ENCODE measurements around the gene CFAP97D1. TPM values are rescaled to one million over a fixed set of nuclear protein-coding genes. Genes with fewer than 3 reads are reported as not detected.

Gene CFAP97D1
- not detected in 2 replicates for total RNA-seq (2014; rRNA removed; shearing (Covaris generic))
- total RNA-seq (2022) = not detected in 2 replicates
- not detected for Bru-seq, nascent RNA
- BruChase-seq, experiment 1, labeled RNA remaining after a 6-hour chase = not detected
- not detected for BruChase-seq, experiment 2, labeled RNA remaining after a 2-hour chase
- long read RNA-seq = 0 reads

DNA sequence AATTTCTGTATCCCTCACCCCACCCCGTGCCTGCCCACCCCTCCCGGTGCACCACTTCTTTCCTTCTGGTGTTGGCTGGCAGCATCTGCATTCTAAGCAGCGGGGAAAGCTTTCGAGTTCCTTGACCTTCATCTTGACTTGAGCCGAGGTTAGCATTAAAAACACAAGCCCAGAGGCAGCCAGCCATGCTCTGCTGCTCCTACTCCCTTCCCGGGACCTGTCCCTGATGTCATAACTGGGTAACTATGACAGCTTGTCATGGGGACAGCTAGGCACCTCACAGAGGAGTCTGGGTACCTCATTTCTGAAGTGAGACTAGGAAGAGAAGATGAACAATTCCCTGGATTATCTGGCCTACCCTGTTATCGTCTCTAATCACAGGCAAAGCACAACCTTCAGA, at the start of gene CFAP97D1:
Gene CFAP97D1 (plus strand): TSS at position 301 of the 400 bp plus-strand sequence. CDS start 28 bp downstream, at position 329.
- Histone ChIP-seq H3K36me3 (ENCODE audit: insufficient read depth, low read length) (no peaks in the 10 kb centered on the region), H3K9me3 (ENCODE audit: low read length) (no peaks in the 10 kb centered on the region), H3K4me1 (ENCODE audit: insufficient read depth, low read length, poor library complexity, severe bottlenecking) (peaks cover 13% of the 10 kb centered on the region), H4K20me1 (ENCODE audit: insufficient read depth, low read length) (no peaks in the 10 kb centered on the region), H2AFZ (ENCODE audit: low read length) (peak within 1 kb of the TSS; percentile 93), H3K4me3 (ENCODE audit: low read depth, low read length, poor library complexity, severe bottlenecking) (peak within 1 kb of the TSS; percentile 96), H3K27ac (ENCODE audit: low read depth, low read length, poor library complexity, severe bottlenecking) (no peak within 1 kb of the TSS), H3K79me2 (ENCODE audit: insufficient read depth, low read depth, low read length) (no peaks in the 10 kb centered on the region), H3K4me2 (ENCODE audit: low read length) (peak within 1 kb of the TSS; percentile 99), H3K9me2 (ENCODE audit: insufficient read depth, low read length) (no peaks in the 10 kb centered on the region)
- TF ChIP-seq EZH2phosphoT487 (IDR thresholded peaks at IDR 0.05; ENCODE audit: borderline replicate concordance, low read depth, low read length) = no peak
- TF ChIP-seq, protein P1, sequence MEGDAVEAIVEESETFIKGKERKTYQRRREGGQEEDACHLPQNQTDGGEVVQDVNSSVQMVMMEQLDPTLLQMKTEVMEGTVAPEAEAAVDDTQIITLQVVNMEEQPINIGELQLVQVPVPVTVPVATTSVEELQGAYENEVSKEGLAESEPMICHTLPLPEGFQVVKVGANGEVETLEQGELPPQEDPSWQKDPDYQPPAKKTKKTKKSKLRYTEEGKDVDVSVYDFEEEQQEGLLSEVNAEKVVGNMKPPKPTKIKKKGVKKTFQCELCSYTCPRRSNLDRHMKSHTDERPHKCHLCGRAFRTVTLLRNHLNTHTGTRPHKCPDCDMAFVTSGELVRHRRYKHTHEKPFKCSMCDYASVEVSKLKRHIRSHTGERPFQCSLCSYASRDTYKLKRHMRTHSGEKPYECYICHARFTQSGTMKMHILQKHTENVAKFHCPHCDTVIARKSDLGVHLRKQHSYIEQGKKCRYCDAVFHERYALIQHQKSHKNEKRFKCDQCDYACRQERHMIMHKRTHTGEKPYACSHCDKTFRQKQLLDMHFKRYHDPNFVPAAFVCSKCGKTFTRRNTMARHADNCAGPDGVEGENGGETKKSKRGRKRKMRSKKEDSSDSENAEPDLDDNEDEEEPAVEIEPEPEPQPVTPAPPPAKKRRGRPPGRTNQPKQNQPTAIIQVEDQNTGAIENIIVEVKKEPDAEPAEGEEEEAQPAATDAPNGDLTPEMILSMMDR (conservative IDR thresholded peaks at IDR 0.05; ENCODE audit: low read length) = no peak
- BruUV-seq (replicated peaks) = no TSS peak
- CTCF ChIA-PET (ENCODE audit: unreplicated experiment) = no interaction called here
- no peak for DNase-seq (ENCODE audit: low spot score)
- POLR2A ChIA-PET = no interaction called here
- intact Hi-C loops (cut with micrococcal nuclease; ENCODE audit: unreplicated experiment) = no loop called here

DNA sequence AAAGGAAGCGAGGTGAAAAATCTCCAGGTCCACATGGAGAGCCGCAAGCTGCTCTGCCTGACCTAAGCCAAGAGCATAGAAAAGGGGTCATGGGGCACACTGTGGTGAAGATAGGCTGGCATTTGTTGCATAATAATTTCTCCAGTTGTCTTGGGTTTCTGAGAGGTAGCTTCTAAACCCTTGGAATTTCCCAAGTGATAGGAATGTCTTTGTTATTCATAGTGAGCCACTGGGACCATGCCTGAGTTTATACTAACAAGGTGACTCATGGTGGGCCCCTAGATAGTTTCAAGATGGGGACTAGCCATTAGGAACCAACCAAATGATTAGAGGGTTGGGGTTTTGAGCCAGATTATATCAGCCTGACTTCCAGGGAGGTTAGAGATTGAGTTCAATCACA, 47.3 kb upstream of the CFAP97D1 start:
- Histone ChIP-seq H3K4me1 (ENCODE audit: insufficient read depth, low read length, poor library complexity, severe bottlenecking) (no peaks in the 10 kb centered on the region), H3K36me3 (ENCODE audit: insufficient read depth, low read length) (no peaks in the 10 kb centered on the region), H3K9me2 (ENCODE audit: insufficient read depth, low read length) (no peaks in the 10 kb centered on the region), H4K20me1 (ENCODE audit: insufficient read depth, low read length) (no peaks in the 10 kb centered on the region), H2AFZ (ENCODE audit: low read length) (no peak overlapping the region), H3K79me2 (ENCODE audit: insufficient read depth, low read depth, low read length) (no peaks in the 10 kb centered on the region), H3K4me2 (ENCODE audit: low read length) (no peak overlapping the region), H3K4me3 (ENCODE audit: low read depth, low read length, poor library complexity, severe bottlenecking) (no peak overlapping the region), H3K9me3 (ENCODE audit: low read length) (no peaks in the 10 kb centered on the region), H3K27ac (ENCODE audit: low read depth, low read length, poor library complexity, severe bottlenecking) (no peak overlapping the region)
- no peak for DNase-seq (ENCODE audit: low spot score)
- POLR2A ChIA-PET = no interaction called here
- no peak for TF ChIP-seq EZH2phosphoT487 (IDR thresholded peaks at IDR 0.05; ENCODE audit: borderline replicate concordance, low read depth, low read length)
- TF ChIP-seq, protein P1 (conservative IDR thresholded peaks at IDR 0.05; ENCODE audit: low read length) = no peak
- intact Hi-C loops (cut with micrococcal nuclease; ENCODE audit: unreplicated experiment) = no loop called here
- CTCF ChIA-PET (ENCODE audit: unreplicated experiment) = no interaction called here
- no TSS peak for BruUV-seq (replicated peaks)

DNA sequence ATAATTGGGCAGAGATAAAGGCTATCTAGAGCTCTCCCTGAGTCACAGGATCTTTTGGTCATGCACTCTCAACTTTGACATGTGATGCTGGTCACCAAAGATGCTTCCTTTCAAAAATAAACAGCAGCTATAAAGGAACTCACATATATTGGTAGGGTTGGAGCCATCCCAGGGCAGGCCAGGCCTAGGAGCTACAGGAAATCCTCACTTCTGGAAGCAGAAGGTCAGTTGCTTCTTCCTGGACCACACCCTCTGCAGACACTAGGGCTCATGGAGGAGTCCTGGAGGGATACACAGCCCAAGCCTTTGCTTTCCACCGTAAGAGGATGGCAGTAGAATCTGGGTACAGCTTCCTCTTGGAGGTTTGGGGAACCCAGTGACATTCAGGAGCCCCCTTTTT, 46.3 kb upstream of the CFAP97D1 start:
- H2AFZ ChIP-seq (ENCODE audit: low read length) = no peak overlapping the region
- H4K20me1 ChIP-seq (ENCODE audit: insufficient read depth, low read length) = no peaks in the 10 kb centered on the region
- H3K27ac ChIP-seq (ENCODE audit: low read depth, low read length, poor library complexity, severe bottlenecking) = no peak overlapping the region
- TF ChIP-seq, protein P1 (conservative IDR thresholded peaks at IDR 0.05; ENCODE audit: low read length) = no peak
- no peak for TF ChIP-seq EZH2phosphoT487 (IDR thresholded peaks at IDR 0.05; ENCODE audit: borderline replicate concordance, low read depth, low read length)
- no peak for DNase-seq (ENCODE audit: low spot score)
- no peaks in the 10 kb centered on the region for H3K9me2 ChIP-seq (ENCODE audit: insufficient read depth, low read length)
- no peaks in the 10 kb centered on the region for H3K36me3 ChIP-seq (ENCODE audit: insufficient read depth, low read length)
- ChIA-PET CTCF (ENCODE audit: unreplicated experiment) (no interaction called here), POLR2A (no interaction called here)
- H3K4me3 ChIP-seq (ENCODE audit: low read depth, low read length, poor library complexity, severe bottlenecking) = no peak overlapping the region
- intact Hi-C loops (cut with micrococcal nuclease; ENCODE audit: unreplicated experiment) = no loop called here
- no peaks in the 10 kb centered on the region for H3K4me1 ChIP-seq (ENCODE audit: insufficient read depth, low read length, poor library complexity, severe bottlenecking)
- no peaks in the 10 kb centered on the region for H3K79me2 ChIP-seq (ENCODE audit: insufficient read depth, low read depth, low read length)
- BruUV-seq (replicated peaks) = no TSS peak
- no peaks in the 10 kb centered on the region for H3K9me3 ChIP-seq (ENCODE audit: low read length)
- no peak overlapping the region for H3K4me2 ChIP-seq (ENCODE audit: low read length)
